GM18511 (cell line): ENCODE measurements around the gene ATXN1.
"Not testable (repeated sequence)": the region's sequence is repeated elsewhere in the genome, so short reads cannot be mapped to it uniquely, and the experiment has no call there.

ENCODE experiments used
- ATAC-seq: cut with Tn5 transposase; IDR thresholded peaks from one replicate; pipeline ENCODE4 v1.9.1; 2021; ENCODE audit warnings: mild to moderate bottlenecking, moderate library complexity; ENCODE audit not compliant: unreplicated experiment

The ATXN1 gene

GRCh38 chr6:16656451-16656850 lies 104.8 kb downstream of the ATXN1 start:
- ATAC-seq: no peak

DNA sequence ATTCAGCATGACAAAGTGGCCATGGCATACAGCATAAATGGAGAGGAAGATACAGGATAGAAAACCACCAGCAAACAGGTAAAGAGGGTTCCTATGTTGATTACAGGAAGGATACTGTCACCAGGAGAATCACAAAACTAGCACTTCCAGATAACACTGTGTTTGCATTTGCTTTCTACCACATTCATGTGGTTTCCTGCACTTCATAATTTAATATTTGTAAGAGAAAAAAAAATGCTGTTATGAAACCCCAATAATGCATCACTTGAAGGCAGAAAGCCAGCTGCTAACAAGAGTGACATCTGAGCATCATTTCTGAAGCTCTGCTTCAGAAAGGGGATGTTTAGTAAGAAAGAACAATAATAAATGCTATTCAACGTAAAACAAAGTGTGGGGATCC lies 106.6 kb downstream of the ATXN1 start:
- peak; percentile 34 for ATAC-seq

GRCh38 chr6:16653226-16653625 lies 108.0 kb downstream of the ATXN1 start:
- no peak for ATAC-seq

DNA sequence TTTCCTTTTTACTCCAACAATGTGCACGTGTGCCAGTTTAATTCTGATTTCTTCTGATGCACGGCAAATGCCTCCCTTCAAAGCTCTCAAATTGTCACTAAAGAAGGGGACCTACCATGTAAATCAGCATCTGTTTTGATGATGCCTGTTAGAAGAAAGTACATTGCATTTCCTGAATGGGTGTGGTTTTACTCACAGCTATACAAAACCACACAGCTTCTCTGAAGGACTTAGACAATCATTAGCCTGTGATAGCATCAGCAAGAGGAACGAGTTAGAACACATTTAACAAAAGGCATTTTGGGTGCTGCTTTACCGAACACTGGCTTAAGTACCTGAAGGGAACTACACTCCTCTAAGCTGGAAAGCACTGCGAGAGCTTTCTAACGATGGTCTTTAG lies 109.4 kb downstream of the ATXN1 start:
- ATAC-seq: peak; percentile 95

DNA sequence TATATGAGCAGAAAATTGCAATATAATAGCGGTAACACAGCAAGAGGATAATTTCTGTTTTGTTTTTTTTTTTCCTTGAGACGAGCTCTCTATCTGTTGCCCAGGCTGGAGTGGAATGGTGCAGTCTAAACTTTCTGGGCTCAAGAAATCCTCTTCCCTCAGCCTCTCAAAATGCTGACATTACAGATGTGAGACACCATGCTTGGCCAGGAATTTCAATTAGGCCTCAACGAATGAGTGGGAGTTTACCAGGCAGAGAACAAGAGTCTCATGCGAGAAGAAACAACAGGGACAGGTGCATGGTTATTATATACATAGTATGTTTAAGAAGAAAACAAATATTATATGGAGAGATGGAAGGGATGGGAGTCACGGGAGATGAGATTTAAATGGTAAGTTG lies 111.4 kb downstream of the ATXN1 start:
- ATAC-seq: no peak

DNA sequence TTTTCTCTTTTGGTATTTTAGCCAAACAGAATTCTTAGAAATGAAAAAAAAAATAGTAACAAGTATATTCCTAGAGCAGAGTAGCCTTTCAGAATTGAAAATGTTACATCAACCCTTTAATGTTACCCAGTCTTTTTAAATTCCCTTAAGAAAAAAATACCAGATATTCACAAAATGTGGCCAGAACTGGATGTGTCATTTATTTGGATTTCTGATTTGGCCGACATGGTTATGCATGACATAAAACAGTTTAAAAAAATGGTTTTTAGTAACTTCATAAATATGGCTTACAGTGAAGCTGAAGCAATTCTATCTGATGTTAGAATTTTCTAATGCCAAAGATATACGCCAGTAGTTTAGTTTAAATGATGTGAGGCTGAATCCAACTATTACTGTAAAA lies 112.0 kb downstream of the ATXN1 start:
- ATAC-seq: no peak

GRCh38 chr6:16648003-16648402 lies 113.3 kb downstream of the ATXN1 start:
- ATAC-seq: no peak

DNA sequence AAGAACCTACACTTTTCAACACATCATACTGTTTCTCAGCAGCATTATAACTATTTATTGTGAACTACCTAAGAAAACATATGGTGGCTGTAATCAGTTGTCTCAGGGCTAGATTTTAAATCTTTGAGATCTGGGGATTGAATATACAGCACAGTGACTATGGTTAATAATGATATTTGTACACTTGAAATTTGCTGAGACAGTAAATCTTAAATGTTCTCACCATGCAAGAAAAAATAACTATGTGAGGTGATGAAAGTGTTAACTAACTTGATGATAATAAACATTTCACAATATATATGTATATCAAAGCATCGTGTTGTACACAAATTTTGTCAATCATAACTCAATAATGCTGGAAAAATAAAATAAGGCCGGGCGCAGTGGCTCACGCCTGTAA lies 113.8 kb downstream of the ATXN1 start:
- ATAC-seq: no peak

- ATAC-seq: no peak
These were observed 116.6 kb downstream of the ATXN1 start for GRCh38 chr6:16644540-16645250.

DNA sequence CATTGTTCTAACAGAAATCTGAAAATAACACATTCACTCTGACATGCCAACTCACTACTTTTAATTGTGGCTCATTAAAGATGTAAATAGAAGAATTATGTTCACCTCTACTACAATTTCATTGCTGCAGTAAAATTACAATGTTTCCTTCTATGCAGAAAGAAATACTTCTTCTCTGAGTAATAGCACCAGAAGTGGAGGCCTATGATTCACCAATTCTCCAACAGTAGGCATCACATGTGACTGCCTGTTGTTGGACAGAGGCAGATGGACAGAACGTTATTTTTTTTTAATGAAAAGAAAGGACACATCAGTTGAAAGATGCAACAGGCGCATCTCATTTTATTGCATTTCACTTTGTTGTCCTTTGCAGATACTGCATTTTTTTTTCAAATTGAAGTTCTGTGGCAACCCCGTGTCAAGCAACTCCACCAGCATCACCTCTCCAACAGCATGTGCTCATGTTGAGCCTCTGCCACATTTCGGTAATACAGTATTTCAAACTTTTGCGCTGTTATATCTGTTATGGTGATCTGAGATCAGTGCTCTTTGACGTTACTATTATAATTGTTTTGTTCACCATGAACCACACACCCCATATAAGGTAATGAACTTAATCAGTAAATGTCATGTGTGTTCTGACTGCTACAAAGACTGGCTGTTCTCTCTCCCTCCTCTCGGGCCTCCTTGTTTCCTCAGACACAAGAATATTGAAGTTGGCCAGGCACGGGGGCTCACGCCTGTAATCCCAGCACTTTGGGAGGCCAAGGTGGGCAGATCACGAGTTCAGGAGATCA lies 121.4 kb downstream of the ATXN1 start:
- no peak for ATAC-seq

- no peak for ATAC-seq
These were observed 123.6 kb downstream of the ATXN1 start for GRCh38 chr6:16637635-16638034.

GRCh38 chr6:16635810-16636602 lies 125.3 kb downstream of the ATXN1 start:
- peak; percentile 66 for ATAC-seq

GRCh38 chr6:16635291-16635809 lies 125.9 kb downstream of the ATXN1 start:
- ATAC-seq: no peak

- no peak for ATAC-seq
These were observed 126.4 kb downstream of the ATXN1 start for GRCh38 chr6:16634855-16635254.

DNA sequence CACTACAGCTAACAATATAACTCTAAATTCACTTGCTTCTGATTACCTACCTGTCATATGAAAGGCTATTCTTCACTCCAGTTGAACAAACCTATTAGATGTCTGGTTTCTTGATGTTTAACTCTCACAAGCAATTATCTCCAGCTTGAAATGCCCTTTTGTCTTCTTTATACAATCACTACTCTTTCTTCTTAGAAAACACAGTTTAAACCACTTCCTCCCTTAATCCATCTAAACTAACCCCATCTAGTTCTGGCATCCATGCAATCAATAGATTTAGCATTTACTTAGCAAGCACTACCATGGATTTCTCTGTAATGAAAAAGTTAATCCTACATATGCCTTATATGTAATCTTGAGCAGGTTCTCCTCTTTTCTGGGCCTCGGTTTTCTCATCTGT lies 127.3 kb downstream of the ATXN1 start:
- ATAC-seq: no peak

- ATAC-seq: no peak
These were observed 127.8 kb downstream of the ATXN1 start for GRCh38 chr6:16633465-16633864.

DNA sequence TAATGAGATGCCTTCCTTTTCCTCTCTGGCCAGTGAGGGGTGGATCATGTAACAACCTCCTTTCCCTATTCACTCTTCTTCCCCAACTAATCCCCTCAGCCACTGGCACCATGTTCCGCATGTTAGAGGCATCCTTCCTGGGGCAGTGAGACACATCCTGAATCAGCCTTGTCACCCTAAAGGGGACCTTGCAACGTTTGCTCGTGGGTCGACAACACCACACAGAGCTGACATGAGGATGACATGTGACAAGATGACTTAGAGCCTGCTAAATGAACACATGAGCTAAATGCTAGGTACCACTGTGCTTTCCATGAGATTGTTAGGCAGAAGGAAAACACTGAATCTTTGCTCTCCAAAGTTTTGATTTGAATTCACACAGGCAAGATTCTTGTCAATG lies 129.2 kb downstream of the ATXN1 start:
- no peak for ATAC-seq

DNA sequence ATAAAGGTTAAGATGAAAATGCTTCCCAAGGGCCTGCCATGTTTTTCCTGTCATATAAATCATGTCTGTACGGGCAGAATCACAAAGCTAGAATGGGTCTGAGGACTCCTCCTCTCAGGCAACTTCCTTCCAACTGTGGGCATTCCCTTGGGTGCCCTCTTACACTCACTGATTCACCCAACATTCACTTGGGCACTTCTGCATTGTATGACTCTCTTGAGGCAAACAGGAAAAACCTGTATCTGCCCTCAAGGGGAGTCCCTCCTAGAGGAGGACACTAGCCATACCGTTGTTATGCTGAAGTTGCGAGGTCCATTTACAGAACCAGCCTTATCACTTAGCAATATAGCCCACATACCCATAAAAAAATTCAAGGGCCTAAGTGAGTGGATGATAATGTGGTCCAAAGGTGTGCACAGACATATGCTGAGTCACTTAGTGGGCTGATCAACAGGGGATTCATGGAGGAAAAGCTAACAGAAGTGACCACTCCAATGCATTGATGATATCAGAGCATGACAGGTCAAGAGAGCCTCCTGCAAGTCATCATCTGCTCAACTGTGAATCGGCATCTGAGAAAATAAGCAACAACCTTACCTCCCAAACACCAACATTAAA lies 131.1 kb downstream of the ATXN1 start:
- ATAC-seq: no peak

DNA sequence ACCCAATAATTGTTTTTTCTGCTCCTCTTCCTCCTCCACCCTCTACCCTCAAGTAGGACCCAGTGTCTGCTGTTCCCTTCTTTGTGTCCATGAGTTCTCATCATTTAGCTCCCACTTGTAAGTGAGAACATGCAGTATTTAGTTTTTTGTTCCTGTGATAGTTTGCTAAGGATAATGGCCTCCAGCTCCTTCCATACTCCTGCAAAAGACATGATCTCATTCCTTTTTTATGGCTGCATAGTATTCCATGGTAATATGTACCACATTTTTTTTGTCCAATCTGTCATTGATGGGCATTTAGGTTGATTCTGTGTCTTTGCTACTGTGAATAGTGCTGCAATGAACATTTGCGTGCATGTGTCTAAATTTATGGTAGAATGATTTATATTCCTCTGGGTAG lies 132.7 kb downstream of the ATXN1 start:
- not testable (repeated sequence) for ATAC-seq

- no peak for ATAC-seq
These were observed 134.6 kb downstream of the ATXN1 start for GRCh38 chr6:16626650-16627049.
